Measurements from ENCODE around the gene REXO1. TPM values are rescaled to one million over a fixed set of nuclear protein-coding genes. Genes with fewer than 3 reads are reported as not detected.

Gene REXO1
- total RNA-seq, 6 donors from 2014 or later = 17.0 to 106 (median 38.8) TPM

GRCh38 chr19:1827566-1828278 is 20.6 kb downstream of the REXO1 start:
- Histone ChIP-seq H3K27me3 (no peaks in the 10 kb centered on the region), H3K4me1 (peaks cover 3 to 10% (median 7%) of the 10 kb centered on the region in 4 donors), H3K4me3 (no peak overlapping the region), H3K36me3 (peaks cover 7 to 83% (median 55%) of the 10 kb centered on the region in 4 donors), H3K9me3 (no peaks in the 10 kb centered on the region), H3K27ac (no peak overlapping the region)
- TF ChIP-seq, protein P1, sequence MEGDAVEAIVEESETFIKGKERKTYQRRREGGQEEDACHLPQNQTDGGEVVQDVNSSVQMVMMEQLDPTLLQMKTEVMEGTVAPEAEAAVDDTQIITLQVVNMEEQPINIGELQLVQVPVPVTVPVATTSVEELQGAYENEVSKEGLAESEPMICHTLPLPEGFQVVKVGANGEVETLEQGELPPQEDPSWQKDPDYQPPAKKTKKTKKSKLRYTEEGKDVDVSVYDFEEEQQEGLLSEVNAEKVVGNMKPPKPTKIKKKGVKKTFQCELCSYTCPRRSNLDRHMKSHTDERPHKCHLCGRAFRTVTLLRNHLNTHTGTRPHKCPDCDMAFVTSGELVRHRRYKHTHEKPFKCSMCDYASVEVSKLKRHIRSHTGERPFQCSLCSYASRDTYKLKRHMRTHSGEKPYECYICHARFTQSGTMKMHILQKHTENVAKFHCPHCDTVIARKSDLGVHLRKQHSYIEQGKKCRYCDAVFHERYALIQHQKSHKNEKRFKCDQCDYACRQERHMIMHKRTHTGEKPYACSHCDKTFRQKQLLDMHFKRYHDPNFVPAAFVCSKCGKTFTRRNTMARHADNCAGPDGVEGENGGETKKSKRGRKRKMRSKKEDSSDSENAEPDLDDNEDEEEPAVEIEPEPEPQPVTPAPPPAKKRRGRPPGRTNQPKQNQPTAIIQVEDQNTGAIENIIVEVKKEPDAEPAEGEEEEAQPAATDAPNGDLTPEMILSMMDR (IDR thresholded peaks at IDR 0.05) = no peak
- TF ChIP-seq EP300 (IDR thresholded peaks at IDR 0.05) (no peak), POLR2A (IDR thresholded peaks at IDR 0.05) (no peak), POLR2AphosphoS5 (IDR thresholded peaks at IDR 0.05) (no peak)
- WGBS, 2 donors = 94 to 95% methylated on average over 7 to 34 of the region's 41 CpGs
- DNase-seq = peak in 1 of 2 donors; percentile 83
- ATAC-seq (ENCODE audit: low FRiP score in 2 of 2) = no peak

- DNase-seq = peak in 1 of 2 donors; percentile 81
Measured at GRCh38 chr19:1826557-1827521, 21.4 kb downstream of the REXO1 start.

DNA sequence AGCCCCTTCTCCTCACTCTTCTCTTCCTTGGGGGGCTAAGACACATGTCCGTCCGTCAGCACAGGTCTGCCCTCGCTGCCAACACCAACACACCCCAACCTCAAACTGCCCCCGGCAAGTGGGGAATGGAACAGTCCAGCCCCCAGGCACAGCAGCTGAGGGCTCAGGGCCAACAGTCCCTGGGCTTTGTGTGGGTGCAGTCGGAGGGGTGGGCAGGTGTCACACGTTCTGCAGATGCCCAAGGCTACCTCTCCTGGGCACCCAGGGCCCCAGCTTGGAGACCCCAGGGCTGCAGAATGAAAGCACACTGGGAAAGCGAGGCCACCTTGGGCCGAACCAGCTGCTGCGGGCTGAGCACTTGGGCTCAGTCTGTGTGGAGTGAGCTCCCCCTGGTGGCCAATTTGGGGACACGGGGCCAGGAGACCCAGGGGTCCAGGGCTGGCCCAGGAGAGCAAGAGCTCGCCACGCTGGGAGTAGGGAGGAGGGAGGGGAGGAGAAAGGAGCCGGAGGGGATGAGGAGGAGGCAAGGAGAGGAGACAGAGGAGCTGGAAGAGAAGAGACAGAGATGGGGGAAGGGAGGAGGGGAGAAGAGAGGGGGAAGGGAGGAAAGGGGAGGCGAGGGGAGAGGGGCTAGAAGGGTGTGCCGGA is 22.2 kb downstream of the REXO1 start:
- ATAC-seq (ENCODE audit: low FRiP score in 2 of 2) = peak; percentile 76 to 84
- Histone ChIP-seq H3K9me3 (no peaks in the 10 kb centered on the region), H3K4me1 (peaks cover 3 to 10% (median 7%) of the 10 kb centered on the region in 4 donors), H3K27me3 (no peaks in the 10 kb centered on the region), H3K36me3 (peaks cover 10 to 93% (median 71%) of the 10 kb centered on the region in 4 donors), H3K4me3 (no peak overlapping the region), H3K27ac (no peak overlapping the region)
- no peak for TF ChIP-seq EP300 (IDR thresholded peaks at IDR 0.05)
- TF ChIP-seq POLR2A (IDR thresholded peaks at IDR 0.05) = no peak
- TF ChIP-seq, protein P1 (IDR thresholded peaks at IDR 0.05) = peak; percentile 90 to 95 (median 90)
- TF ChIP-seq POLR2AphosphoS5 (IDR thresholded peaks at IDR 0.05) = no peak
- DNase-seq = peak in 1 of 2 donors; percentile 70
- 43 to 52% methylated on average over 14 of the region's 15 CpGs for WGBS, 2 donors

More at GRCh38 chr19:1826557-1827521, 21.4 kb downstream of the REXO1 start:
- Histone ChIP-seq H3K4me1 (peaks cover 3 to 10% (median 7%) of the 10 kb centered on the region in 4 donors), H3K36me3 (peaks cover 10 to 85% (median 64%) of the 10 kb centered on the region in 4 donors), H3K9me3 (no peaks in the 10 kb centered on the region), H3K4me3 (no peak overlapping the region), H3K27me3 (no peaks in the 10 kb centered on the region), H3K27ac (no peak overlapping the region)
- 79 to 84% methylated on average over 12 to 56 of the region's 63 CpGs for WGBS, 2 donors
- TF ChIP-seq, protein P1 (IDR thresholded peaks at IDR 0.05) = no peak
- TF ChIP-seq POLR2AphosphoS5 (IDR thresholded peaks at IDR 0.05) (no peak), EP300 (IDR thresholded peaks at IDR 0.05) (no peak), POLR2A (IDR thresholded peaks at IDR 0.05) (no peak)
- ATAC-seq (ENCODE audit: low FRiP score in 2 of 2) = peak in 1 of 2 donors; percentile 9

GRCh38 chr19:1824252-1824622 is 24.0 kb downstream of the REXO1 start:
- TF ChIP-seq EP300 (IDR thresholded peaks at IDR 0.05) (no peak), POLR2AphosphoS5 (IDR thresholded peaks at IDR 0.05) (no peak), POLR2A (IDR thresholded peaks at IDR 0.05) (no peak)
- TF ChIP-seq, protein P1 (IDR thresholded peaks at IDR 0.05) = no peak
- ATAC-seq (ENCODE audit: low FRiP score in 2 of 2) (no peak), DNase-seq (peak in 1 of 2 donors; percentile 54)
- Histone ChIP-seq H3K27me3 (no peaks in the 10 kb centered on the region), H3K36me3 (peaks cover 18 to 98% (median 81%) of the 10 kb centered on the region in 4 donors), H3K9me3 (no peaks in the 10 kb centered on the region), H3K4me3 (no peak overlapping the region), H3K27ac (no peak overlapping the region), H3K4me1 (peaks cover 3 to 10% (median 7%) of the 10 kb centered on the region in 4 donors)
- WGBS, 2 donors = 88 to 90% methylated on average over 14 of the region's 14 CpGs
